Activated T-helper 9 cell treated with anti-CD3 and anti-CD28 coated beads, Interleukin-2, amount 50 U/mL, for 16 hours (primary cell): ENCODE data around the gene RNASE3.
"Not testable (repeated sequence)": the region's sequence is repeated elsewhere in the genome, so short reads cannot be mapped to it uniquely, and the experiment has no call there.

Experiments used
- DNase-seq: peaks from one replicate; pipeline ENCODE4 v3.0.0-alpha.2; 2020; ENCODE audit warnings: low read depth

RNASE3 gene

GRCh38 chr14:20891126-20891825 lies at the start of gene RNASE3:
RNASE3 (plus strand) TSS chr14:20891385; CDS start chr14:20891687, 302 bp downstream.
- not testable (repeated sequence) for DNase-seq

GRCh38 chr14:20846560-20846959 lies 44.6 kb upstream of the RNASE3 start:
- DNase-seq = no peak

GRCh38 chr14:20848316-20848954 lies 42.8 kb upstream of the RNASE3 start:
- no peak for DNase-seq

GRCh38 chr14:20848955-20849570 lies 42.1 kb upstream of the RNASE3 start:
- no peak for DNase-seq

- DNase-seq = no peak
Observed at GRCh38 chr14:20853042-20853441, 38.1 kb upstream of the RNASE3 start.

- no peak for DNase-seq
Observed at GRCh38 chr14:20855652-20856291, 35.4 kb upstream of the RNASE3 start.

- no peak for DNase-seq
Observed at GRCh38 chr14:20857207-20857606, 34.0 kb upstream of the RNASE3 start.

- DNase-seq = peak; percentile 62
Observed at GRCh38 chr14:20857630-20858261, 33.4 kb upstream of the RNASE3 start.

- no peak for DNase-seq
Observed at GRCh38 chr14:20866194-20866593, 25.0 kb upstream of the RNASE3 start.

- no peak for DNase-seq
Observed at GRCh38 chr14:20866963-20867362, 24.2 kb upstream of the RNASE3 start.

GRCh38 chr14:20873370-20874177 lies 17.6 kb upstream of the RNASE3 start:
- peak; percentile 67 for DNase-seq

GRCh38 chr14:20877016-20877415 lies 14.2 kb upstream of the RNASE3 start:
- no peak for DNase-seq

- no peak for DNase-seq
Observed at GRCh38 chr14:20878695-20879094, 12.5 kb upstream of the RNASE3 start.

GRCh38 chr14:20881229-20881628 lies 10.0 kb upstream of the RNASE3 start:
- not testable (repeated sequence) for DNase-seq

GRCh38 chr14:20882787-20883186 lies 8.4 kb upstream of the RNASE3 start:
- DNase-seq = not testable (repeated sequence)

- not testable (repeated sequence) for DNase-seq
Observed at GRCh38 chr14:20888411-20888810, 2.8 kb upstream of the RNASE3 start.

- not testable (repeated sequence) for DNase-seq
Observed at GRCh38 chr14:20895322-20895721, 4.1 kb downstream of the RNASE3 start.

GRCh38 chr14:20904393-20905029 lies 13.3 kb downstream of the RNASE3 start:
- DNase-seq = no peak

GRCh38 chr14:20905676-20906075 lies 14.5 kb downstream of the RNASE3 start:
- no peak for DNase-seq

GRCh38 chr14:20907214-20907613 lies 16.0 kb downstream of the RNASE3 start:
- DNase-seq = no peak

GRCh38 chr14:20910822-20911221 lies 19.6 kb downstream of the RNASE3 start:
- DNase-seq = not testable (repeated sequence)
